ENCODE data around the gene RAD9A. TPM values are rescaled to one million over a fixed set of nuclear protein-coding genes. Genes with fewer than 3 reads are reported as not detected.

RAD9A gene
- total and polyA plus RNA-seq, 9 of the 15 experiments (the other 6 are each of a cell fraction or from before 2014, with no cell fraction given) = 1.4 to 41.2 (median 16.1) TPM

DNA sequence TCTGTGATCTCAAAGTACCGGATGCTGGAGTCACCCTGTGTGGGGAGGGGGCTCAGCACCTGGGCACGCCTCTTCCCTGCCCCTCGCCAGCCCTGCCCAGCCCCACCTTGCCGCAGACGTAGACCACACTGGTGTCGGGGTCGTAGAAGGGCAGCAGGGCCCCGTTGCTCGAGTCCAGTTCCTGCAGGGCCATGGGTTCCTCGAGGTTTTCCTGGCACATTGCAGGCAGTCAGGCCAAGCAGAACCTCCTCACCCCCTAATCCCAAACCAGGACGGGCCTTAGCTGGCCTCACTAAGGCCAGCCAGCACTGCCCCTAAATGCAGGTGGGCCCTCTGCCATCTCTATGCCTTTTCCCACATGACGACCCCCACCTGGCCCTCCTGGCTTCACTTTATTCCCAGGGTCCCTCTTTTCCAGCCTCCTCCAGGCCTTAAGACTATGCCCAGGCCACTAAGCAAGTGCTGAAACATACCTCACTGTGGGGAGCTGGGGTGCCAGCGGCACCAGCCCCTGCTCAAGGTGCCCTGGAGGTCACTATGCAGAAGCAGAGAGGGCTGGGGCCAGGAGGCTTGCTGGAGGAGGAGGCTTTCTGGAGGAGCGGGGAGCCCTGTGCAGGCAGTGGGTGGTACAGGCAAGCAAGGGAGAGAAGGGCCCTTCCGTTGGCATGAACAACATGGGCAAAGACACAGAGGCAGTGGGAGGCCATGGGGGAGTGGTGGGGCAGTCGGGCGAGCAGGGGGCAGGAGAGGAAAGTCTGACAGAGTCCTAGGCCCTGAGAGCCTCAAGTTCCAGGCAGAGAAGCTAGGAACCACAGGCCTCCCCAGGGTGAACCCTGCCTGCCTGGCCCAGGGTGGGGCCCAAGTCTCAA is 48.7 kb downstream of the RAD9A start:
- Histone ChIP-seq H3K27ac (ENCODE audit: extremely low read depth, low read depth, low read length) (no peak overlapping the region), H4K20me1 (replicated peaks; ENCODE audit: control insufficient read depth, insufficient read depth, low read length) (no peaks in the 10 kb centered on the region), H3K9ac (ENCODE audit: insufficient read depth in 1 of 2, low read depth in 2 of 2, low read length in 2 of 2) (peak overlapping the region in 1 of 2 experiments; percentile 73; a peak in 2 of 4 replicates), H3K4me3 (no peak overlapping the region), H3K27me3 (ENCODE audit: control insufficient read depth in 2 of 2, insufficient read depth in 2 of 2, low read length in 2 of 2) (no peaks in the 10 kb centered on the region), H2AFZ (ENCODE audit: low read depth, low read length) (no peak overlapping the region), H3K9me3 (replicated peaks; ENCODE audit: control insufficient read depth, insufficient read depth, low read depth, low read length) (no peaks in the 10 kb centered on the region), H3K4me1 (replicated peaks in 1 of 2; ENCODE audit: control insufficient read depth in 2 of 2, insufficient read depth in 2 of 2, low read length in 2 of 2) (peaks cover 21 to 90% of the 10 kb centered on the region in 2 experiments), H3K36me3 (ENCODE audit: control insufficient read depth, insufficient read depth, low read length) (peaks cover 59% of the 10 kb centered on the region; the same call in 2 of the 3 replicates), H3K4me2 (ENCODE audit: insufficient read depth, low read length) (no peak overlapping the region), H3K9me1 (ENCODE audit: control insufficient read depth, insufficient read depth, low read length) (peaks cover 4% of the 10 kb centered on the region), H3K79me2 (ENCODE audit: control insufficient read depth, insufficient read depth, low read length) (peaks cover 13% of the 10 kb centered on the region)
- DNase-seq (ENCODE audit: extremely low read depth in 1 of 4, low spot score in 3 of 4) = no peak
- BruUV-seq (replicated peaks) = no TSS peak
- TF ChIP-seq RB1 (IDR thresholded peaks at IDR 0.05; ENCODE audit: low read depth) = no peak
- peak; percentile 36 for TF ChIP-seq POLR2G (IDR thresholded peaks at IDR 0.05; ENCODE audit: low read depth, low read length)
- TF ChIP-seq POLR2AphosphoS2 (IDR thresholded peaks at IDR 0.05; ENCODE audit: low read length) = peak; percentile 36
- TF ChIP-seq POLR2A (conservative IDR thresholded peaks at IDR 0.05) = peak; percentile 32; the same call in 1 of the 2 replicates
- no peak for TF ChIP-seq ZNF24 (IDR thresholded peaks at IDR 0.05)
- TF ChIP-seq MBD2 (IDR thresholded peaks at IDR 0.05; ENCODE audit: borderline replicate concordance, low read depth) = peak; percentile 17; the same call in 1 of the 2 replicates
- peak; percentile 47; the same call in 1 of the 2 replicates for TF ChIP-seq RBFOX2 (IDR thresholded peaks at IDR 0.05; ENCODE audit: low read depth, low read length)
- in situ Hi-C loops (cut with MboI) = no loop called here
- 88% methylated on average over 10 of the region's 17 CpGs for WGBS (ENCODE audit: insufficient coverage, low coverage, missing lambda C conversion rate)
- ChIA-PET CTCF (ENCODE audit: low intra/inter-chr PET ratio) (no interaction called here), POLR2A (interaction anchor here (0.5 to 1.2 kb wide), 6 partner anchors 11 to 359 kb away, joined by 3 to 4 read pairs (median 3); partner anchors contain the start of gene TBC1D10C)
- intact Hi-C loops (cut with micrococcal nuclease) = no loop called here
- ATAC-seq = no peak
- no peak for FAIRE-seq
